GM23248 (cell line): ENCODE measurements around the gene SEC24B.

Experiments used
- EZH2 ChIP-seq: fragments of 200-600 bp; sonication (generic); IDR thresholded peaks from 2 replicates; pipeline ENCODE4 v1.6.1; 2018; ENCODE audit warnings: antibody characterized with exemption, mild to moderate bottlenecking; ENCODE audit not compliant: insufficient read depth, poor library complexity, severe bottlenecking
- EZH2phosphoT487 ChIP-seq: fragments of 200-600 bp; sonication (generic); IDR thresholded peaks from 2 replicates; pipeline ENCODE4 v1.6.1; 2018; ENCODE audit warnings: antibody characterized with exemption, moderate library complexity, mild to moderate bottlenecking, low read depth; ENCODE audit not compliant: insufficient read depth

DNA sequence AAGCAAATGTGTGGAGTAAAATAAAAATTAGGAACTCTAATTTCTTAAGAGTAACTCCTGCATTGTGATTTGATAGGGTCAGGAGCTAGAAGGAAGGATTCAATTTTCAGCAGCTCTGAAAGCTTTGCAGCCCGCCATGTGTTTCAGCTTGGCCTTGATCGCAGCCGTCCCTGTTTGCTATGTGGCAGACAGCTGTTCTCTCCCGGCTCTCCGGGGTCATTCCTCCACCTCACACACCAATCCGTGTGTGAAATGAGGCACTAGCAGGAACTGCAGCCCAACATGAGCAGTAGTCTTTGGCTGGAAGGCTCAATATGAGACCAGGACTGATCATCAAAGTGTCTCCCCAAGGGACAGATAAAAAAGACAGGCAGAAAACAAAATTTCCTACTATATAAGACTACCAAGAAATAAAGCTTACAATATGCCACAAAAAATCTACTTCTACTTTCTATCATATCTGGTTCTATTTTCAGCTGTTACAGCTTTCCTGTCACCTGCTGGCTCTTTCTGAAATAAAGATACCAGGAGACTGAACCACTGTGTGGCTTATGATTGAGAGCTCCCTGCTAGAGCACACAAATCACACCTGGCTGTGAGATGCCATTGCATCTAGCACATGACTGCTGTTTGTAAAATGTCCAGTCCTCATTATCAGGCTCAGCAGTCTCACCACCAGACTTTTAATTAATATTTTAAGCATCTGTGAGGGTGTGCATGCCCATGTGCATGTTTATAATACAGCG lies 44.1 kb upstream of the SEC24B start:
- no peak for TF ChIP-seq EZH2
- TF ChIP-seq EZH2phosphoT487, result no peak
